Suppressor macrophage (primary cell): ENCODE results near the gene NYAP1.

Experiments
- DNase-seq, 4 experiments: peaks; one replicate each; pipeline ENCODE4 v3.0.0-alpha.2; 2020 to 2022

The NYAP1 gene

DNA sequence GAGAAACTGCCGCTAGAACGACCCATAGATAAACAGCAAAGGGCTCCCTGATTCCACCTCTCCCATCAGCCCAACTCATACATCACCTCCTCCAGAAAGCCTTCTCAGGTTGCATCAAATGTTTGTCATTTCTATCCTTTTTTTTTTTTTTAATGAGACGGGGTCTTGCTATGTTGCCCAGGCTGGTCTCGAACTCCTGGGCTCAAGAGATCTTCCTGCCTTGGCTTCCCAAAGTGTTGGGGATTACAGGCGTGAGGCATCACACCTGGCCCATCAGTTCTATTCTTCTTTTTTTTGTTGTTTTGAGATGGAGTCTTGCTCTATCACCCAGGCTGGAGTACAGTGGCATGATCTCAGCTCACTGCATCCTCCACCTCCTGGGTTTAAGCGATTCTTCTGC is 26.7 kb upstream of the NYAP1 start:
- DNase-seq = no peak

DNA sequence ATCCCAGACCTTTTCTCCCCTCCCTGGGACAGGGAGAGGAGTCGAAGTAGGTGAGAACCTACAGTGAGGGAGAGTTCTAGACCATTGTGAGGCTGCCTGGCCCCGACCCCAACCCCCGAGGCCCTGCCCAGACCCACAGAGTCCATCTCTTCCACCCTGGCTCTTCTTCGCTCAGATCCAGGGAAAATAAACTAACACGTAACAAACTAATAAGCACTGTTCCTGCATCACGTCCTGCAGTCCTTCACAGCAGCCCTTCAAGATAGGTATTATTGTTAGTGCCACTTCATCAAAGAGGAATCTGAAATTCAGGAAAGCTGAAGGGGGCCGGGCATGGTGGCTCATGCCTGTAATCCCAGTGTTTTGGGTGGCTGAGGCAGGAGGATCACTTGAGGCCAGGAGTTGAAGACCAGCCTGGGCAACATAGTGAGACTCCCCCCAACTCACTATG is 19.5 kb upstream of the NYAP1 start, which contains the start of gene SPACDR:
Gene SPACDR, minus strand, starts transcription at position 51 of the 451 bp plus-strand sequence. CDS start 235 bp downstream, outside the sequence.
- DNase-seq = no peak

DNA sequence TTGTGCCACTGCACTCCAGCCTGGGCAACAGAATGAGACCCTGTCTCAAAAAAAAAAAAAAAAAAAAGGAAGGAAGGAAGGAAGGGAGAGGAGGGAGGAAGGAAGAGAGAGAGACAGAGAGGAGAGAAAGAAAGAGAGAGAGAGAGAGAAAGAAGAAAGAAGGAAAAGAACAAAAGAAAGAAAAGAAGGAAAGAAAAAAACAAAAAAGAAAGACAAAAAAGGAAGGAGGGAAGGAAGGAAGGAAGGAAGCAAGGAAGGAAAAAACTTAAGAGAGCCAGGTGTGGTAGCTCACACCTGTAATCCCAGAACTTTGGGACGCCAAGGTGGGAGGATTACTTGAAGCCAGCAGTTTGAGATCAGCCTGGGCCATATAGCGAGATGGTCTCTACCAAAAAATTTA is 18.9 kb upstream of the NYAP1 start:
- no peak for DNase-seq

DNA sequence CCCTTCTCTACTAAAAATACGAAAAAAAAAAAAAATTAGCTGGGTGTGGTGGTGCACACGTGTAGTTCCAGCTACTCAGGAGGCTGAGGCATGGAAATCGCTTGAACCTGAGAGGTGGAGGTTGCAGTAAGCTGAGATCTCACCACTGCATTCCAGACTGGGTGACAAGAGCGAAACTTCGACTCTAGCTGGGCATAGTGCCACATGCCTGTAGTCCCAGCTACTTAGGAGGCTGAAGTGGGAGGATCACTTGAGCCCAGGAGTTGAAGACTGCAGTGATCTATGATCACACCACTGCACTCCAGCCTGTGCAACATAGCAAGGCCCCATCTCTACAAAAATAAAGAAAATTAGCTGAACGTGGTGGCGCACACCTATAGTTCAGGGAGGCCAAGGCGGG is 18.4 kb upstream of the NYAP1 start:
- no peak for DNase-seq

DNA sequence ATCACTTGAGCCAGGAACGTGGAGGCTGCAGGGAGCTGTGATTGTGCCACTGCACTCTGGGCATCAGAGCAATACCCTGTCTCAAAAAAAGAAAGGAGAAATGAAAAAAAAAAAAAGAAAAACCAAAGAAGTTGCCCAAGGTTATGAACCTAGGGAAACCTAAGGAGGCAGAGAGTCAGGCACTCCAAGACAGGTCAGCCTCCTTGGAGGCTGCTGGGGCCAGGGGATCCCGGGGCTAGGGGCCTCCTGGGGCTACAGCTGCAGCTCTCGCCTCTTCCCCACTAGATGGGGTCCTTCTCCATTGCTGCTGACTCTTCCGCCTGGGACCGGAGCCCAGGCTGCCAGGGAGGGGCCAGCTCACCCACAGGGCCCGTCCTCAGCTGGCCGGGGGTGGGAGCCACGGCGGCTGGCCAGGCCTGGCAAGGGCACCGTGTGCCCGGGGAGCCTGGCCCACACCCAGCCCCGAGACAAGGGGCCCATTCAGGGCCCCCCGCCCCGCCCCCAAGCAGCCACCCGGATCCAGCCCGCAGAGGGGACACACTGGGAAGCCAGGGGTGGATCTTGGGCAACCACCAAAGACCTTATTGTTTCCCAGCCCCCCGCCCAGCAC is 17.9 kb upstream of the NYAP1 start:
- DNase-seq = peak; percentile 59 to 75 (median 72)

DNA sequence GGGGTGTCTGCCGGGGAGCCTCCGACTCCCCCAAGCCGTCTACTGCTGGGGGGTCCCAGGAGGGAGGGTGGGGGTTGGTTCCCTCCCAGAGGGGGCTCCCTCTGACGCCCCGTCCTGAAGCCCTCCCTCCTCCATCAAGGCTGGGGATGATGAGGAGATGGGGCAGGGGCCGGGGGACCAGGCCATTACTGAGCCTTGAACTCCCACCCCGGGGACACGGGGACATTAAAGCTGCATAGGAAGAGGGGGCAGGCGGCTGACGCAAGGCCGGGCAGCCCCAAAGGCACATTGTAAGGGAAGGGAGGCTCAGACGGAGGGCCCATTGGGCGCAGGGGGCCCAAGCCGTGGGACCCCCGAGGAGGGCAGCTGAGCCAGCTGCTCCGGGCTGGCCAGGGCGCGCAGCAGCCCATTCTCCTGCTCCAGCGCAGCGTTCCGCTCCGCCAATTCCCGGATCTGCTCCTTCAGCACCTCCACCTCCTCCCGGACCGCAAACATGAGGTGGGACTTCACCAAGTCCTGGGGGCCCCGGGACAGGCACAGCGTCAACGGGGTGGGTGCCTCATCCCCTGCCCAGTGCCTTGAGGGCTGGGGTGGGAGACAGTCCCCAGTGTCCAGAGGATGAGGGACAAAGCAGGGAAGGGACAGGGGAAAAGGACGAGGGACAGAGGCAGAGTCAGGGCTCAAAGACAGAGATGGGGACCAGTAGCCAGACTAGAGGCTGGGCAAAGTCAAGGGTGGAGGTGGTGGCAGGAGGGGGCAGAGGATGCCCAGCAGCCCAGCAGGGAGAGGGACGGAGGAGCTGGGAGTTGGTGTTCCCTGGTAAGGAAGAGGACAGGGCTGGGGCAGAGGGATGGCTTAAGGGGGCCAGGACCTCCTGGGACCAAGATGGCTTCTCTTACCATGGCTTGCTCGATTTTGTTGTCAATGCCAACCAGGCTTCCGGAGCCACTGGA is 16.8 kb upstream of the NYAP1 start:
- DNase-seq = no peak

DNA sequence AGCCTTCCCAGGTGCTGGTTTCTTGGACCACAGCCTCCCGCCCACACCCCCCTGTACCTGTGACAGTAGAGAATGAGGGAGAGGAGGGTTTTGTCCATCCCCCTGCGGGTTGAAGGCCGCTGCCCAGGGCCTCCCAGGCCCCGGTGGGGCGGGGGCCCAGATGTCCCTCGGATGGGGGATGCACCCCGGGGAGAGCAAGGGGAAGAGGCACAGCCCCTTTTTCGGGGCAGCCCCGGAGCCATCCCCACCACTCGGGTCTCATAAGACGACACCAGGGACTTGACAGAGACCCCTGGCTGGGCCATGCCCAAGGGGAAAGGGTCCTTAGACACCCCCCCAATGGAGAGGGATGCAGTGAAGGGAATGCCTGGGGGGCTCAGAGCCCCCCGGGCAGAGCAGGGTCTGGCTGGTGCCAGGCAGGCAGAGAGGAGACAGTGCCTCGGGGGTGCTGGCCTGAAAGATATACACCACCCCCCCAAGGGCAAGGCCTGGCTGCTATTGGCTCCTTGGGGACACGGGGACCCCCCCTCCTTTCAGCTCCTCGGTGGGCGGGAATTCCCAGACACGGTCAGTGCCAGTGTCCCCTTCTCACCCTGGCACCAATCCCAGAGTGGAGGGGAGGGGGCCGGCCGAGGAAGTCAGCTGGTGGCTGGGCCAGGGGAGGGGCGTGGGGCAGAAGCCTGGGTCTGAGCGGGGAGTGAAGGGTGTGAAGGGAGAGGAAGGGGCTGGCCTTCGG is 15.9 kb upstream of the NYAP1 start:
- DNase-seq = no peak

DNA sequence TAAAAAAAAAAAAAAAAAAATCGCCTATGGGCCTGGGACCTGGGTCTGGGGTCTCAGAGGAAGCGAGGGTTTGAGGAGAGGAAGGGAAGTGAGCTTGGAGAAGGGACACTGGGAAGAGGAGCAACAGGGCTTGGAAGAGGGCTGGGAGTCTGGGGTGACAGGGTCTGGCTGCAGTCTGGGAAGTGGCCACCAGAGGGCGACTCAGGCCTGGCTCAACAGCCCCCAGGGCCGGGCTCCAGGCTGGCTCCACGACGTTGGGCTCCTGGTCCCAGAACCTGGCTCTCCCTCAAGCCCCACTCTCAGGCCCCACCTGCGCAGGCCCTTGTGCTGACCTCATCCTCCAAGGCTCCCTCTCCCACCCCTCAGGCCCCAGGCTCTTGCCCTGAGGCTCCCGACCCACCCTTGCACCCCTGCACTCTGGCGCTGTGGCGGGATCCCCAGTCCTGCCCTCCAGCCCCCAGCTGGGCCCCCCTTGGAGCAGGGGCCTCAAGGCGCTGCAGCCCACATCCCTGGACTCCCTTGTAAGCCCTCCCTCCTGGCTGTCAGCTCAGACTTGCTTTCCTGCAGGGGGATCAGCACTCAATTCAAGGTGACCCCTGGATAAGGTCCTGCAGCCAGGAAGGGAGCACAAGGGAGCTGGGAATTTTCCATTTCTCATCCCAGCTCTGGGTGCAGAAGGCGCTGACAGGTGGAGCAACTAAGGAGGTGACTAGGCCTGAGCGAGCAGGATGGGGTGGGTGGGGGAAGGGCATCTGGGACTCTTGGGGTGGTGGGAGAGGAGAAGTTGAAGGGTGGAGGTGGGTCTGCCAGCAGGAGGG is 14.3 kb upstream of the NYAP1 start:
- DNase-seq = peak; percentile 79 to 92 (median 86)

DNA sequence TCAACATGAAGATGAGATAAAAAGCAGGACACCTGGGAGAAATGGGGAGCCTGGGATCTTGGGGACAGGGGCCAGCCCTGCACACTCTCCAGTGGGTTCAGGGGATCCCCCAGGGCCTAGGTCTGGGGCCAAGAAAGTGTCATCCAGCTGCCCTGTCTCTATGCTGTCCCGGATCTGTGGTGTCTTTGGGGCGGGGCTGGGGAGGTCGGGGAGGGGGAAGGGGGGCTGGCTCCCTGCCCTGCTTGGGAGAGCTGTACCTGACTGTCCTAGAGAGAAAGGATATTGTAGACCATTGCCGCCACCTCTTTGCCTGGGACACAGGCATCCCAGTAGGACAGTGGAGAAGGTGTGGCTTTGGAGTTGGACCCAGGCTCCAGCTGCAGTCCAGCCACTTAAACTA is 12.7 kb upstream of the NYAP1 start:
- no peak for DNase-seq

DNA sequence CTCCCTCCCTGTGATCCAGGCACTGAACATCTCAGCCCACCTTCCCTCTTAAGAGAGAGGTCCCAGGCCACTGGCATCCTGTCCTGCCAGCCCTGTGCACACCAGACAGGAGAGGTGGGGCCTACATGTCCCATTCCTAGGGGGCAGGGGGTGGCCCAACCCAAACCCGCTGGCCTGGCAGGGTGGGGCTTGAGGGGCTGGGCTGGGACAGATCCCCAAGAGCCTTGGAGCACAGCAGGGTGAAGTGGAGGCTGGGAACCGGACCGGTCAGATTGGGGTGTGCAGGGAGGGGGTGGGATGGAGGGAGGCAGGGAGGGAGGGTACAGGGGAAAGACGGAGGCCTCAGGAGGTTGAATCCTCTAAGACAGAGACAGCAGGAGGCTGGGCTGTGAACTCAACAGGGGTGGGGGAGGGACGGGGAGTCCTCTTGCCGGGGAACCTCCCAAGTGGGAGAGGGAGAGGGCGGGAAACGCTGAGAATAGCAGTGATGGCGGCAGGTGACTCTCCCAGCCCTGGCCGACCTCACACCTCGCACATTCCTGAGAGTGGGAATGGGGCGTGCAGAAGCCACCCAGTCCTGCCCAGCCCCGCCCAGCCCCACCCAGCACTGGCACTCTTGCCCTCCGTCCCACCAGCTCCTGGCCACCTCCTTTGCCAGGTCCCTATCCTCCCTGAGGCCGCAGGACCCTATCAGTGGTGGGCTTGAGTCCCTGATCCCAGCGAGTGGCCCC is 11.4 kb upstream of the NYAP1 start:
- DNase-seq = no peak

DNA sequence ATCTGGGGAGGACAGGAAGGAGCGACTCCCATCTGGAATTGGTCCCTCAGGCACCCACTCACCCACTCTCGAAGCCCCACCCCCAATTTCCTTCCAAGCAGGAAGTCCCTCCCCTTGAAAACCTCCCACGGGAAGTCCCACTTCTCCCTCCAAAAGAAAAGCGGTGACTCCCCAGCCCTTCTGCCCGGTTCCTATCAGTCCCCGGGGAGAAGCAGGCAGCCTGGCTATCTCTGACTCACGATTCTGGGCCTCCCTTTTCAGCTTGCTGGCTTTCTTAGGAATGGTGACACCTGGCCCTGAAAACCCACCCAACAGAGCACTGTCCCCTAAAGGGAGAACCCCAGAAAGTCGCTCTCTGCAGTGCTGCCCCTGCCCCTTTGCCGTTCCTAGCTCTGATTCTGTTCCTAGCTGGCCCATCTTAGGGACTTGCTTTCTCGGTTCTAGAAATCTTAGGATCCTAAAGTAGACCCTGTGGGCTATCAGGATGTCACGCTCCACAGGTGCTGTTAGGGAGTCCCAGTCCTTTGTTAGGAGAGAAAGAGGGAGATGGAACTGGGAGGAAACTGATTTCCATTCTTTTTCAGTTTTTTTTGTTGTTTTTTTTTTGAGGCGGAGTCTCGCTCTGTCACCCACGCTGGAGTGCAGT is 10.8 kb upstream of the NYAP1 start:
- peak; percentile 70 to 82 (median 78) for DNase-seq

DNA sequence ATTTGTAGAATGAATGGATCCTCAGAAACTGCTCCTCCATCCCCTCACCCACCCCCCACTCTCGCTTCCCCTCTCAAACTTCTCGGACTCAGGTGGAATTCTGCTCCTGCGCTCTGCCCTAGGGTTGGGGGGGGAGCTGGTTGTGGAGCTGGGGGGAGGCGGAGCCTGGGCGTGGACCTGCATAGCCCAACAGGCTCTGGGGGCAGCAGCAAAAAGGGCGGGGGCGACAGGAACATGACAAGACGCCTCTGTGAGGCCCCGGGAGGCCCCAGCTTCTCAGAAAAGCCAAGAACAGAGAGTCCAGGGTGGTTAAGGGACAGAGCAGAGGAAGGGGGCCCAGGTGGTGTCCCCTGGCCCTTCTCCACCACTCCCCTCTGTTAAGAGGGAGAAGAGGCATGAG is 8.2 kb upstream of the NYAP1 start:
- peak in 1 of 4 experiments; percentile 38 for DNase-seq

DNA sequence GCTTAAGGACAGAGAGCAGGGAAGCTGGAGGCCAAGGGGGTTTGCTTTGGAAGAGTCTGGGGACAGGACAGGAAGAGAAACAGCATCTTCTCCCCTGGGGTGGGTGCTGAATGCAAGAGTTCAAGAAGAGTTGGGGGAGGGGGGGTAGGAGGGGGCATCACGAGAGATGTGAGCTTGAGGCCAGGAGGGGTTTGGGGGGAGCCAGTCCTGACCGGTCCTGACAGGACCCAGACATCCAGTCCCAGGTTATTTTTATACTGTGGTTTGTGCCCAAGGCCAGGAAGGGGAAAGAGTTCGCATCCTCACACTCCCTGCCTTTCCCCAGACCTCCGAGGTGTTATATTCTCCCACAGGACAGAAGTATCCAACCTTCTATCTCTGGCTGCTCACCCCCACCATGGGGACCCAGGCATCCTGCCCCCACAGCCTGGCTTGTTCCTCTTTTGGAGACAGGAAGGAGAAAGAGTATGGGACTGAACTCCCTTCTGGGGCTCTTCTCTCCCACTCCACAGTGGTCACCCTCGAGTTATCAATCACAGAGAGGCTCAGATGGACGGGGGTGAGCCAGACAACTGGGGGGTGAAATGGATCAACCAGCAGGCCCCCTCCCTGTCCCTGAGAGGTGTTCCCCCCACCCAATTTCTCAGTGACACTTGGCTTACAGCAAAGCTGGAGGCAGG is 7.5 kb upstream of the NYAP1 start:
- DNase-seq = peak in 1 of 4 experiments; percentile 44

DNA sequence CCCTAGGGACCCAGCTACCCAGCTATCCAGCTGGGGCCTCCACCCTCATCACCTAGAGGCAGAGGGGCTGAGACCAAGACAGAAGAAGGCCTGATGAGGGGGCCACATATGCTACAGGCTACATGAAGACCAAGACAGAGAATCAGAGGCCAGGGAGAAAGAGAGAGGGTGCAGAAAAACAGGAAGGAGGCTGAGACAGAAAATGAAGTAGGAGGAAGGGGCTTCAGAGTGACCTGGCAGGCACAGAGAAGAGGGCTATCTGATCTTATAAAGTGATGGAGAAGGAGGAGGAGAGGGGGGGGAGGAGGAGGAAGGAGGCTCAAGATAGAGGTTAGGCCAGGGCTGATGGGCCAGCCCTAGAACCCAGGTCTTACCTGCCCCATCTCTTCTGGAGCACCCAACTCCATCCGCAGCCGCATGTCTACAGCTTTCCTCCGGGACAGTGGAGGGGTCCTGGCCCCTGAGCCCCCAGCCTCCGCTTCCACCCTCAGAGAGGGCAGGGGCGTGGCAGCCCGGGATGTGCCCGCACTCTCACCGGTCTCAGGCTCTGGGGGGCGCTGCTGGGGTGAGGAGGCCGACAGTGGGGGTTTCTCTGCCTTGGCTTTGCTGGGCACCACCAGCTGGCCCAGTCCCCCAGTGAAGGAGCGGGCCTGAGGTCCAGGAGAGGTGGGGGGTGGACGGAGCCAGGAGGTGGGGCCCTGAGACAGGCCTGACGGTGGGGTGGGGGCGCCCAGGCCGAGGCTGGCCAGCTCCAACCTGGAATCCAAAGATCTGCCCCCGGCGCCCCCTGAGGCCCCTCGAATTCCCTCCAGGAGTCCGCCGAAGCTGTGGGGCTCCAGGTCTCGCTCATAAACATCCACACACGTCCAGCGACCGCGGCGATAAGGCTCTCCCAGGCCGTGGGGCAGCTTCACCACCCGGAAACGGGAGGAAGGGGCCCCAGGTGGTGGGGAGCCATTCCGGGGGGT is 6.5 kb upstream of the NYAP1 start:
- DNase-seq = peak in 2 of 4 experiments; percentile 25 to 46

DNA sequence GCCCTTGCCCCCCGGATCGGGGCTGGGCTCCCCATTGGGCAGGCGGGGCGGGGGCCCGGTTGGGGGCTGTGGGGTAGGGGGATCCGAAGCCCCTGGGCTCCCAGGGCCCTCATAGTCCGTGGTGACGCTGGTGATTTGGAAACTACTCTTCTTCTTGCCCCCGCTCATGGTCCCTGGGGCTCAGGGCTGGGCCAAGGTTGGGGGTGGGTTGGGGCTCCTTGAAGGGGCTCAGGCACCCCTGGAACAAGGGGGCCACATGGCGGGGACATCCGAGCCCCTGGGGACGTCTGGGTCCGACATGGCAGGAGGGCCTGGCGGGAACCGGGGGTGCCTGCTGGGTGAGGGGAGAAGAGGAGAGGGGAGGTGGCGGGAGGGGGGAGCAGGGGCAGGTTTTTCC is 5.9 kb upstream of the NYAP1 start:
- DNase-seq = no peak

DNA sequence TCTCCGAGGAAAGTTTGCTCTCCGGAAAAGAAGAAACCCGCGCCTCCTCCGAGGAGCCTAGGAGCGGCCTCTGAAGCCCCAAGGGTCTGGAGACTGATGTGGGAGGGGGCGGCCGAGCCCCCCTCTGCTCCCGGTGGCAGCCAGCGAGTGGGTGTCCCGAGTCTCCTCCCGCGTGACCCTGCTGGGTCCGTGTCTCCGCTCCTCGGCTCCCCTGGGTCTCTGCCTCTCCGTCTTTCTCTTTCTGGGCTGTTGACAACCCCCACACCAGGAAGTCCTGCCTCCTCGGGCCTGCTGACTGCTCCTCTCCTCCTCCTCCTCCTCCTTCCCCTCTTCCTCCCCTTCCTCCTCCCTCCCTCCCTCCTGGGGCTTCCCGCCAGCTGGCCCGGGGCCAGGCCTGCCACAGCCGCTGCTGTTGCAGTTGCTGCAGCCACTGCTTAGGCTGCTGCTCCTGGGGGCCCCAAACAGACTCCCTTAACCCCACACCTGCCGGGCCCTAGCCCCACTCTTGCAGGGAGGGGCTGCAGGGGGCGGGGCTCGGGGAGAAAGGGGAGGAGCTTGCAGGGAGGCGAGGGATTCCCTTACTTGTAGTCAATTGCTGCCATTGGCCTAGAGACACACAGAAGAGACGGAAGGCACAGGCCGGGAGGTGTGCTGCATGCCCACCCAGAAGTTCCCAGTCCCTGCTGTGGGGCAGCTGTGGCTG is 4.6 kb upstream of the NYAP1 start, which contains the start of gene TSC22D4:
Gene TSC22D4, minus strand, starts transcription at position 257 of the 703 bp plus-strand sequence. CDS start 1,176 bp downstream, outside the sequence.
- DNase-seq = peak; percentile 82 to 92 (median 89)

DNA sequence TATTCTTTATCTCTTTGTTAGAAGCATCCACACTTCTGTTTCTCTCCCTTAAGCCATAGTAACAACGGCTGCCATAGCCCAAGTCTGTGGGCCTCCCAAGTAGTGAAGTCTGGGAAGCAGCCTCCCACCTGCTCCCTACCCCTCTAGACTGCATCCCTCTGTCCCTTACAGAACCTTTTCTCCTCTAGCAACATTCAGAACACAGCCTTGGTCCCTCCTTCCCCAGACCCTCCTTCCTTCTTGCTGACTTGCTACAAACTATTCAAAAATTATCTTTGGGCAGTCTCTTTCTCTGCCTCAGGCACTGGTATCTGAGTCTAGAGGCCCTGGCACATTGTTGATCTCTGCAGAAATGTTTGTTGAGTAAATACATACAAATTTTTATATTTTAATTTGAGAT is 2.3 kb upstream of the NYAP1 start:
- no peak for DNase-seq

DNA sequence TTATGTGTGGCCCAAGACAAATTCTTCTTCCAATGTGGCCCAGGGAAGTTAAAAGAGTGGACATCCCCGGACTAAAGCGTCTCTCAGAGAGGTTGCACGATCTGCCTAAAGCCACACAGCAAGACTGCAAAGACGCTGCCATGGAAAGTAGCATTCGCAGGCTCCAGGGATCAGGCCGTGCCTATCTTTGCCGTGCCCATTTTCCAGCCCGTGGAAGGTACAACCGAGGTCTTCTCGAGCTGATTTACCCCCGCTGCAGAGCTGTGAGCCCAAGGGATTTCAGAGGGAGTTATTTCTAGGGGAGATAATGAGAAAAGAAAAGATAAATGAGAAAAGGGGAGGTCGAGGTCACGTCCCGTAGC is 1.0 kb upstream of the NYAP1 start:
- DNase-seq = no peak
